GM13977 (cell line): ENCODE measurements around the gene SCN9A.

ENCODE experiments used
- DNase-seq: peaks from one replicate; pipeline ENCODE4 v3.0.0; 2012; ENCODE audit warnings: low spot score
- in situ Hi-C: fragments of 300-500 bp; cut with MboI; formaldehyde crosslinking; loops from one replicate; pipeline ENCODE4 v1.12.0; 2022; ENCODE audit warnings: low sequenced_read_pairs, low pct_unique_long_range_greater_than_20kb, mixed read lengths, inconsistent platforms; ENCODE audit not compliant: unreplicated experiment
- TF ChIP-seq, protein P1 (sequence below): IDR thresholded peaks from 2 replicates; pipeline ENCODE4 v1.5.1; 2012; ENCODE audit warnings: mild to moderate bottlenecking, control low read depth; ENCODE audit not compliant: insufficient read depth; ENCODE audit errors: extremely low read depth, missing control alignments

Gene SCN9A

DNA sequence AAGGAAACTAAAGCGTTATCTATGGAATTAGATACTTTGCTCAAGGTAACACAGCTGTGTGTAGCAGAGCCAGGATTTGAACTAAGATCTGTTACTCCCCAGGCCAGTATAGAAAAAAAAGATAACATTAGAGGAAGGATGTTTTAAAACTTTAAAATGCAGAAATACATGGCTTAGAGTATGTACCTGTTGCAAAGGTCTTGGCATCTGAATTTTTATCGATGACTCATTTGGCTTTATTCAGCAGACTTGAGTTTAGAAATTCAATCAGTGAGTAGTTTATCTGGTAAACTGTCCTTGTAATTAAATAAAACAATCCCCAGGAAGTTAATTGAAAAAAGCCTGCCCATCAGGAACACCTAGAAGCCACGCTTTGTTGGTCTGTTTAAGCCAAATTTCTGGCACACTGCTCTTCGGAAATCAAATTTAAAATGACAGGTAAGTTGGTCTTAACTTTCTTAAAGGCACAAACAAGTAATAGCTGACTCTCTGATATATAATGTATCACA lies 36.9 kb downstream of the SCN9A start:
- DNase-seq, result no peak
- in situ Hi-C loops, result no loop called here
- TF ChIP-seq, protein P1, sequence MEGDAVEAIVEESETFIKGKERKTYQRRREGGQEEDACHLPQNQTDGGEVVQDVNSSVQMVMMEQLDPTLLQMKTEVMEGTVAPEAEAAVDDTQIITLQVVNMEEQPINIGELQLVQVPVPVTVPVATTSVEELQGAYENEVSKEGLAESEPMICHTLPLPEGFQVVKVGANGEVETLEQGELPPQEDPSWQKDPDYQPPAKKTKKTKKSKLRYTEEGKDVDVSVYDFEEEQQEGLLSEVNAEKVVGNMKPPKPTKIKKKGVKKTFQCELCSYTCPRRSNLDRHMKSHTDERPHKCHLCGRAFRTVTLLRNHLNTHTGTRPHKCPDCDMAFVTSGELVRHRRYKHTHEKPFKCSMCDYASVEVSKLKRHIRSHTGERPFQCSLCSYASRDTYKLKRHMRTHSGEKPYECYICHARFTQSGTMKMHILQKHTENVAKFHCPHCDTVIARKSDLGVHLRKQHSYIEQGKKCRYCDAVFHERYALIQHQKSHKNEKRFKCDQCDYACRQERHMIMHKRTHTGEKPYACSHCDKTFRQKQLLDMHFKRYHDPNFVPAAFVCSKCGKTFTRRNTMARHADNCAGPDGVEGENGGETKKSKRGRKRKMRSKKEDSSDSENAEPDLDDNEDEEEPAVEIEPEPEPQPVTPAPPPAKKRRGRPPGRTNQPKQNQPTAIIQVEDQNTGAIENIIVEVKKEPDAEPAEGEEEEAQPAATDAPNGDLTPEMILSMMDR, result no peak

DNA sequence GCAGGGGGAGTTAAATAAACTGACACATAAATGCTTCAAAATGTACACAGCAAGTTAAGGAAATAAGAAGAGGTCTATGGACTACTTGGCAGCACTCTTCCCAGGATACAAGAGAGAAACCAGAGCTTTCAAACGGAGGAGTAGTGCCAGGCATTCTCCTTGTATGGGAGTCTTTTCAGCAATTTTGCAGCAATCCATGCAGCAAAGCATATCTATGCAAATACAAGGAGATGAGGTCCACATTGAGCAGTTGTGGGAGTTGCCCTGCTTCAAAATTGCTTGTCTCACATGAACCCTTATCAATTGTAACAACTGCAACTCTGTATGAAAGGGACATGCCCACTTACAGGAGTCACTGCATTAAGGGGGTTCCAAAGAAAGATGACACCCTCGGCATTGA lies 37.8 kb downstream of the SCN9A start:
- in situ Hi-C loops, result no loop called here
- DNase-seq, result no peak
- TF ChIP-seq, protein P1, result no peak

DNA sequence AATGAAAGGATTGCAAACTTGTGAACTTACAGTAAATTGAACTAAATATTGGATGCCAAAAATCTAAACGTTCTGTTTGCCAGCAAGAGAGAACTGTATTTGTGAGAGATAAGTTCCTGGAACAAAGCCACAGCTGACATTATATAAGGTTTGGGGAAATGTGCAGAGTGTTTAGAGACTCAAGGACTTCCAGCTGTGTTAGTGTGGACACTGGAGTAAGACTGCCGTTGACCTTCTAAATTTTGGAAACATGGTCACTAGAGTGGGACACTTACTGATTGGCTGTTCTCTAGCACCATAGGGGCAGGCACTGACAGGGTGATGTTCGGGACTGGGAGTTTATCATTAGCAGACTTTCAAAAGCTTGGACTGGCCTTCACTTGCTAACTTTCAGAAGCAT lies 40.5 kb downstream of the SCN9A start:
- TF ChIP-seq, protein P1, result no peak
- DNase-seq, result no peak
- in situ Hi-C loops, result no loop called here

DNA sequence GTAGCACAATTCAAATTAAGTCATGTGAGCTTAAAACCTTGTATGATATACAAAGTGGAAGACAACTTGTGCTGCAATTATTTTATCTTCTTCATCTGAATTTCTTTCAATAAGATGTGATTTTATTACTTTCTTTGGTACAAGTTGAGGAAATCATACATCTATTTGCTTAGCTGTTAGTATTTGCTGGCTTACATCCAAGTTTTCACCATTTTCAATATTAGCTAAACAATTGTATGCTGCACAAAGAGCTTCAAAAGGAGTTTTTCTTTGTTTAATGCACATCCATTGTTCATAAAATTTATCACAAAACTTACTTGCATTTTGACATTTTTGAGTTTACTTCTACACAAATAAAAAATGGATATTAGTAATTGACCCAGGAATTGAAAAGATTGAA lies 40.9 kb downstream of the SCN9A start:
- TF ChIP-seq, protein P1, result no peak
- DNase-seq, result no peak
- in situ Hi-C loops, result no loop called here

DNA sequence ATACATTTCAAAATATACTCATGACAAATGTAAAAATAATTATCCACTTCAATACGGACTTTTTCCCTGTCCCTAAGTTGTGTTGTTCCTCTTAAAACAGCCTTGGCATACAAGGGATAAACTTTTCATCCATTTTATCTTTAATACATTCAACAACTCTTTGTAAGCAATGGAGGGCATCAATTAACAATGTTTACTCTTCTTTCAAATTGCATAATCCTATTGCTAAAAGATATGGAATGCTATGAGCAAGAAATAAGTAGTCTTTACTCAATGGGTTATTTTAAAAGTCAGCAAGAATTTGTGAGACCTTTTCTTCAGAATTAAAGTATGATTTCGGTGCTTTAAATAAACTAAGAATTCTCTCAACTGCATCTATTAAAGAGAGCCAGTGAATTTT lies 41.9 kb downstream of the SCN9A start:
- in situ Hi-C loops, result no loop called here
- TF ChIP-seq, protein P1, result no peak
- no peak for DNase-seq

DNA sequence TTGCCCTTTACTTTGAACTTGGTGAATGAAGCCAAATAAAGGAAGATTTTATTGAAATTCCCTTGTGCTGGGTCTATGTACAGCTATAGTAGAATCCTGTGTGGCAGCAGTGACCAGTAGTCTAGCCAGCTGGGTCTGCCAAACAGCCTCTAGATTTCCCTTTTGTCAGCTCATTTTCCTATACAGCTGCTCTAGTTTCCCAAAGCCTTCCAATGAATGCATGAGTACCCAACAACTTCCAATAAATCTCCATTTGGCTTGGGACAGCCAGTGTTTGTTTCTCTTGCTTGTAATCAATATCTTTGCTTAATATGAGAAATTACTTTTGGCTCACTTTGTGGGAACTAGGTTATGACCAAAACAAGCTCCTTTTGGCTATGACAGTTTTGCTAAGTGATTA lies 43.6 kb downstream of the SCN9A start:
- no peak for DNase-seq
- in situ Hi-C loops, result no loop called here
- TF ChIP-seq, protein P1, result no peak

DNA sequence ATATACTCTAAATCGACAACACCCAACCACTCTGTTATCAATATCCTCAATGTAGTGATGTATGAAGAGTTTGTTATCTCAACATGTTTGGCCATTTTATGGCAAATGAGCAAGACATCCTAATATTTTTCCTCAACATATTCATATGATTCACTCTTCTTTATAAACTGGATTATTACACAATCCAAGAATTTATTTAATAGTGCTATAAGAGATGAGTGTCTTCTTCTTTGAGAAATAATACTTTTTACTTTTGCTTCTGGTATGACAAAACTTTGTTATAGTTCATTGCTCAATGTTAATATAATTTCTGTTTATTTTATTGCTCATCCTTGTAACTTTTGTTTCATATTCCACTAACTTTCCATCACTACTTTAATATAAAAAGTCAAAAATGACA lies 44.3 kb downstream of the SCN9A start:
- in situ Hi-C loops, result no loop called here
- TF ChIP-seq, protein P1, result no peak
- no peak for DNase-seq
